Tibial nerve (tissue), 4 donors: ENCODE results near the gene PRMT3.

ENCODE experiments used
- EP300 ChIP-seq, 2 donors: sonication (generic); formaldehyde crosslinking; IDR thresholded peaks; one replicate each; pipeline ENCODE4 v1.6.1; 2017; ENCODE audit warnings: antibody characterized with exemption in 2 of 2, mild to moderate bottlenecking in 1 of 2
- TF ChIP-seq, protein P1 (sequence below), 5 experiments: fragments of 200-600 bp in 3 of 5; fragments of 450-650 bp in 2 of 5; sonication (generic) in 3 of 5; IDR thresholded peaks; one replicate each; pipeline ENCODE4 v1.5.1; 2016 to 2019; ENCODE audit warnings: antibody characterized with exemption in 5 of 5, mild to moderate bottlenecking in 3 of 5, moderate library complexity in 2 of 5

DNA sequence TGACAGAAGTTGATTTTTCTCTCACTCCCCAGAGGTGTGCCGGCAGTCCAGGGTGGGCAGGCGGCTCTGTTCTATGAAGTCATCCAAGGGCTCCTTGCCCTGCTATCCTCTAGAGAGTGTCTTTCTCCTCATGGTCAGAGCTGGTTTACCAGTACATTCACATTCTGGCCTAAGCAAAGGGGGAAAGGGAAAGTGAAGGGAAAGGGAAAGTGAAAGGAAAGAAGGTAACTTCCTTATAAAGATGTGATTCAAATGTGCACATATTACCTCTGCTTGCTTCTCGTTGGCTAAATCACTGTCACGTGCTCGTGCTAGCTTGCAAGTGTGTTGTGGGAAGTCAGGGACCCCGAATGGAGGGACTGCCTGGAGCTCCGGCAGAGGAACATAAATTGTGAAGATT lies 26.9 kb upstream of the PRMT3 start:
- no peak for TF ChIP-seq EP300 (IDR thresholded peaks at IDR 0.05)
- TF ChIP-seq, protein P1, sequence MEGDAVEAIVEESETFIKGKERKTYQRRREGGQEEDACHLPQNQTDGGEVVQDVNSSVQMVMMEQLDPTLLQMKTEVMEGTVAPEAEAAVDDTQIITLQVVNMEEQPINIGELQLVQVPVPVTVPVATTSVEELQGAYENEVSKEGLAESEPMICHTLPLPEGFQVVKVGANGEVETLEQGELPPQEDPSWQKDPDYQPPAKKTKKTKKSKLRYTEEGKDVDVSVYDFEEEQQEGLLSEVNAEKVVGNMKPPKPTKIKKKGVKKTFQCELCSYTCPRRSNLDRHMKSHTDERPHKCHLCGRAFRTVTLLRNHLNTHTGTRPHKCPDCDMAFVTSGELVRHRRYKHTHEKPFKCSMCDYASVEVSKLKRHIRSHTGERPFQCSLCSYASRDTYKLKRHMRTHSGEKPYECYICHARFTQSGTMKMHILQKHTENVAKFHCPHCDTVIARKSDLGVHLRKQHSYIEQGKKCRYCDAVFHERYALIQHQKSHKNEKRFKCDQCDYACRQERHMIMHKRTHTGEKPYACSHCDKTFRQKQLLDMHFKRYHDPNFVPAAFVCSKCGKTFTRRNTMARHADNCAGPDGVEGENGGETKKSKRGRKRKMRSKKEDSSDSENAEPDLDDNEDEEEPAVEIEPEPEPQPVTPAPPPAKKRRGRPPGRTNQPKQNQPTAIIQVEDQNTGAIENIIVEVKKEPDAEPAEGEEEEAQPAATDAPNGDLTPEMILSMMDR (IDR thresholded peaks at IDR 0.05), result no peak
